ENCODE data around the gene GPHA2. TPM values are rescaled to one million over a fixed set of nuclear protein-coding genes. Genes with fewer than 3 reads are reported as not detected.

Gene GPHA2
- total and polyA plus RNA-seq, 2 of the 13 experiments (the other 11 are each of a cell fraction or from before 2014, with no cell fraction given), result 13.0 to 19.1 TPM

DNA sequence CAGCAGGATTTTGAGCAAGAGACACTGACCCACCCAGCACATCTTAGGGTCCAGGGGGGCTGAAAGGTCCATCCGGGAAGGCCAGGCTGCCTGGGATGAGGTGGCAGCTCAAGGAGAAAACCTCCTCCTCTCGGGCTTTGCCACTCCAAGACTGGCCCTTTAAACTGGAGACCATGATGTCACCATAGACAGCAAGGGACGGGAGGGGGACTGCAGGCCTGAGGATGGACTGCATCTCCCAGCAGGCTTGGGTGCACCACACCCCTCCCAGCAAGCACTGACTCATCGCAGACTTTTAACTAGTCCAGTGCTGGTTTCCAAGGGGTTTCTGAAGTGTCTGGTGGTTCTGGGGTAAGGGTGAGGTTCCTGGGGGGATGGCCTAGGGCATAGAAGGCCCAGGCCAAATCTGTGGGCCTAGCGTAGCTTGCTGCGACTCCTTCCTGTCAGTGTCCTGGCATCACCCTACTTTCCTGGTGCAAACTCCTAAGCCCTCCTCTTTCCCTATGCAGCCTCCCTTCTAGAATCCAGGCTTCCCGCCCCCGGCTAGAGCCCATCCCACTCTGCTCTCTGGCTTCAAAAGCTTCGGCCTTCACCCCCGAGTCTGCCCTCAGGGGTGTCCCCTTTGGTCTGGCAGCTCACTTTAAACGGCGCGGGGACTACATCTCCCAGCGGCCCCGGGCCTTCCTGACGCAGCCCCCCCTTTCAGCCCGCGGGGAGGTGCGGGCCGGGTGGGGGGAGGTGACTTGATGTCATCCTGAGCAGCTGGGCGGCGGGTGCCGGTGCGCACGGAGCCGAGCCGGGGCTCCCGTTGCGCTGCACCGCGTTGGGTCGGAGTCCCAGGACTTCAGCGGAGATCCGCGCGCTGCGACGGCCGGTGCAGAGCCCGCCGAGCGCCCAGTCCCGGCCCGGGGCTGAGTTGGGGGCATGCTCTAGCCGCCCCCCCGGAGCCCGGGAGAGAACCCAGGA lies 11.5 kb downstream of the GPHA2 start, which contains the start of gene PPP2R5B (continued):
- TF ChIP-seq, protein P1, sequence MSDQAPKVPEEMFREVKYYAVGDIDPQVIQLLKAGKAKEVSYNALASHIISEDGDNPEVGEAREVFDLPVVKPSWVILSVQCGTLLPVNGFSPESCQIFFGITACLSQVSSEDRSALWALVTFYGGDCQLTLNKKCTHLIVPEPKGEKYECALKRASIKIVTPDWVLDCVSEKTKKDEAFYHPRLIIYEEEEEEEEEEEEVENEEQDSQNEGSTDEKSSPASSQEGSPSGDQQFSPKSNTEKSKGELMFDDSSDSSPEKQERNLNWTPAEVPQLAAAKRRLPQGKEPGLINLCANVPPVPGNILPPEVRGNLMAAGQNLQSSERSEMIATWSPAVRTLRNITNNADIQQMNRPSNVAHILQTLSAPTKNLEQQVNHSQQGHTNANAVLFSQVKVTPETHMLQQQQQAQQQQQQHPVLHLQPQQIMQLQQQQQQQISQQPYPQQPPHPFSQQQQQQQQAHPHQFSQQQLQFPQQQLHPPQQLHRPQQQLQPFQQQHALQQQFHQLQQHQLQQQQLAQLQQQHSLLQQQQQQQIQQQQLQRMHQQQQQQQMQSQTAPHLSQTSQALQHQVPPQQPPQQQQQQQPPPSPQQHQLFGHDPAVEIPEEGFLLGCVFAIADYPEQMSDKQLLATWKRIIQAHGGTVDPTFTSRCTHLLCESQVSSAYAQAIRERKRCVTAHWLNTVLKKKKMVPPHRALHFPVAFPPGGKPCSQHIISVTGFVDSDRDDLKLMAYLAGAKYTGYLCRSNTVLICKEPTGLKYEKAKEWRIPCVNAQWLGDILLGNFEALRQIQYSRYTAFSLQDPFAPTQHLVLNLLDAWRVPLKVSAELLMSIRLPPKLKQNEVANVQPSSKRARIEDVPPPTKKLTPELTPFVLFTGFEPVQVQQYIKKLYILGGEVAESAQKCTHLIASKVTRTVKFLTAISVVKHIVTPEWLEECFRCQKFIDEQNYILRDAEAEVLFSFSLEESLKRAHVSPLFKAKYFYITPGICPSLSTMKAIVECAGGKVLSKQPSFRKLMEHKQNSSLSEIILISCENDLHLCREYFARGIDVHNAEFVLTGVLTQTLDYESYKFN (CRISPR knock-in tag; conservative IDR thresholded peaks at IDR 0.05), result no peak; the same call in none of the 2 replicates
- peak; percentile 41 for TF ChIP-seq KDM4B (CRISPR knock-in tag; IDR thresholded peaks at IDR 0.05)
- TF ChIP-seq, protein P2, sequence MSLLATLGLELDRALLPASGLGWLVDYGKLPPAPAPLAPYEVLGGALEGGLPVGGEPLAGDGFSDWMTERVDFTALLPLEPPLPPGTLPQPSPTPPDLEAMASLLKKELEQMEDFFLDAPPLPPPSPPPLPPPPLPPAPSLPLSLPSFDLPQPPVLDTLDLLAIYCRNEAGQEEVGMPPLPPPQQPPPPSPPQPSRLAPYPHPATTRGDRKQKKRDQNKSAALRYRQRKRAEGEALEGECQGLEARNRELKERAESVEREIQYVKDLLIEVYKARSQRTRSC (CRISPR knock-in tag; IDR thresholded peaks at IDR 0.05; ENCODE audit: low read depth), result no peak
- TF ChIP-seq, protein P3, sequence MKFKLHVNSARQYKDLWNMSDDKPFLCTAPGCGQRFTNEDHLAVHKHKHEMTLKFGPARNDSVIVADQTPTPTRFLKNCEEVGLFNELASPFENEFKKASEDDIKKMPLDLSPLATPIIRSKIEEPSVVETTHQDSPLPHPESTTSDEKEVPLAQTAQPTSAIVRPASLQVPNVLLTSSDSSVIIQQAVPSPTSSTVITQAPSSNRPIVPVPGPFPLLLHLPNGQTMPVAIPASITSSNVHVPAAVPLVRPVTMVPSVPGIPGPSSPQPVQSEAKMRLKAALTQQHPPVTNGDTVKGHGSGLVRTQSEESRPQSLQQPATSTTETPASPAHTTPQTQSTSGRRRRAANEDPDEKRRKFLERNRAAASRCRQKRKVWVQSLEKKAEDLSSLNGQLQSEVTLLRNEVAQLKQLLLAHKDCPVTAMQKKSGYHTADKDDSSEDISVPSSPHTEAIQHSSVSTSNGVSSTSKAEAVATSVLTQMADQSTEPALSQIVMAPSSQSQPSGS (CRISPR knock-in tag; IDR thresholded peaks at IDR 0.05), result peak; percentile 99
- TF ChIP-seq MYC (CRISPR knock-in tag; IDR thresholded peaks at IDR 0.05; ENCODE audit: borderline replicate concordance), result no peak; the same call in 1 of the 2 replicates
- TF ChIP-seq, protein P4, sequence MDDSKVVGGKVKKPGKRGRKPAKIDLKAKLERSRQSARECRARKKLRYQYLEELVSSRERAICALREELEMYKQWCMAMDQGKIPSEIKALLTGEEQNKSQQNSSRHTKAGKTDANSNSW (CRISPR knock-in tag; IDR thresholded peaks at IDR 0.05; ENCODE audit: borderline replicate concordance), result no peak
- 0 out of 2 replicates have a peak, but pooled peaks have one; percentile 33 for TF ChIP-seq KAT7 (CRISPR knock-in tag; IDR thresholded peaks at IDR 0.05; ENCODE audit: borderline replicate concordance)
- peak; percentile 8; the same call in 1 of the 2 replicates for TF ChIP-seq DMAP1 (CRISPR knock-in tag; IDR thresholded peaks at IDR 0.05)
- peak; percentile 87; the same call in 1 of the 2 replicates for TF ChIP-seq SIN3A (IDR thresholded peaks at IDR 0.05; ENCODE audit: borderline replicate concordance, low read depth, low read length)
- TF ChIP-seq ZNF891 (CRISPR knock-in tag; IDR thresholded peaks at IDR 0.05), result no peak
- peak; percentile 54; the same call in 1 of the 2 replicates for TF ChIP-seq ETV5 (CRISPR knock-in tag; IDR thresholded peaks at IDR 0.05; ENCODE audit: borderline replicate concordance)
- no peak for TF ChIP-seq ZNF83 (CRISPR knock-in tag; IDR thresholded peaks at IDR 0.05; ENCODE audit: borderline replicate concordance)
- TF ChIP-seq ZNF713 (CRISPR knock-in tag; IDR thresholded peaks at IDR 0.05), result no peak
- 0 out of 2 replicates have a peak, but pooled peaks have one; percentile 59 for TF ChIP-seq ZSCAN31 (CRISPR knock-in tag; IDR thresholded peaks at IDR 0.05; ENCODE audit: low read depth)
- no peak for TF ChIP-seq ESRRA (CRISPR knock-in tag; IDR thresholded peaks at IDR 0.05; ENCODE audit: low read depth)
- TF ChIP-seq RFXANK (CRISPR knock-in tag; IDR thresholded peaks at IDR 0.05), result no peak
- TF ChIP-seq ZNF777 (CRISPR knock-in tag; IDR thresholded peaks at IDR 0.05), result 0 out of 2 replicates have a peak, but pooled peaks have one; percentile 34
- TF ChIP-seq ZNF10 (CRISPR knock-in tag; IDR thresholded peaks at IDR 0.05; ENCODE audit: borderline replicate concordance, low read depth), result no peak
- TF ChIP-seq HDAC6 (IDR thresholded peaks at IDR 0.05; ENCODE audit: low read depth, low read length), result no peak
- no peak for TF ChIP-seq JARID2 (CRISPR knock-in tag; IDR thresholded peaks at IDR 0.05; ENCODE audit: insufficient replicate concordance)
- TF ChIP-seq, protein P5, sequence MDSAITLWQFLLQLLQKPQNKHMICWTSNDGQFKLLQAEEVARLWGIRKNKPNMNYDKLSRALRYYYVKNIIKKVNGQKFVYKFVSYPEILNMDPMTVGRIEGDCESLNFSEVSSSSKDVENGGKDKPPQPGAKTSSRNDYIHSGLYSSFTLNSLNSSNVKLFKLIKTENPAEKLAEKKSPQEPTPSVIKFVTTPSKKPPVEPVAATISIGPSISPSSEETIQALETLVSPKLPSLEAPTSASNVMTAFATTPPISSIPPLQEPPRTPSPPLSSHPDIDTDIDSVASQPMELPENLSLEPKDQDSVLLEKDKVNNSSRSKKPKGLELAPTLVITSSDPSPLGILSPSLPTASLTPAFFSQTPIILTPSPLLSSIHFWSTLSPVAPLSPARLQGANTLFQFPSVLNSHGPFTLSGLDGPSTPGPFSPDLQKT (CRISPR knock-in tag; IDR thresholded peaks at IDR 0.05; ENCODE audit: borderline replicate concordance), result no peak
- TF ChIP-seq ZNF720 (CRISPR knock-in tag; IDR thresholded peaks at IDR 0.05), result no peak

Measured in HepG2 (cell line).